K562 (cell line): ENCODE results near the gene TMEM11. TPM values are rescaled to one million over a fixed set of nuclear protein-coding genes. Genes with fewer than 3 reads are reported as not detected.

Experiments
- GABPB1 ChIP-seq: sonication (generic); formaldehyde crosslinking; IDR thresholded peaks from 2 replicates; pipeline ENCODE4 v1.8.0; 2022; ENCODE audit warnings: mild to moderate bottlenecking, missing genetic modification reagents
- L3MBTL2 ChIP-seq: fragments of 450-650 bp; IDR thresholded peaks from 2 replicates; pipeline ENCODE4 v1.6.1; 2016; ENCODE audit warnings: mild to moderate bottlenecking, moderate library complexity
- TAF7 ChIP-seq: fragments of 450-650 bp; IDR thresholded peaks from 2 replicates; pipeline ENCODE4 v1.6.1; 2016; ENCODE audit warnings: missing genetic modification characterization, missing compliant biosample characterization
- ZNF407 ChIP-seq: fragments of 450-650 bp; IDR thresholded peaks from 2 replicates; pipeline ENCODE4 v1.6.1; 2016; ENCODE audit warnings: low read depth
- polyA plus RNA-seq, 8 experiments: library from polyadenylated mRNA; depleted of rRNA in 4 of 8; stranded (reverse) in 5 of 8; unstranded in 3 of 8; fragments of >200 nt; fragmentation: Nextera tagmentation in 2 of 8; fragmentation: Illumina TruSeq in 1 of 8; extraction: Ambion mirVana in 2 of 8; extraction: Trizol in 1 of 8; gene quantifications; 2 replicates each; pipeline versions ENCODE4 v1.2.1 to v1.2.3, GENCODE V29; 2011 to 2014; ENCODE audit warnings: inconsistent platforms in 1 of 8, missing spikeins in 1 of 8
- total RNA-seq, 7 experiments: library from RNA; depleted of rRNA in 6 of 7; stranded (reverse); fragments of >200 nt in 6 of 7; fragmentation: Illumina TruSeq in 2 of 7; extraction: Trizol in 2 of 7; gene quantifications; 2 replicates each; pipeline versions ENCODE4 v1.2.1 to v1.2.3, GENCODE V29; 2011 to 2021; ENCODE audit warnings: low replicate concordance in 1 of 7
- TF ChIP-seq, protein P1 (sequence below): sonication (generic); formaldehyde crosslinking; IDR thresholded peaks from 2 replicates; pipeline ENCODE4 v1.9.0; 2022; ENCODE audit warnings: mild to moderate bottlenecking, missing genetic modification reagents

Gene TMEM11
- total and polyA plus RNA-seq, 9 of the 15 experiments (the other 6 are each of a cell fraction or from before 2014, with no cell fraction given) = 12.0 to 40.7 (median 30.0) TPM

DNA sequence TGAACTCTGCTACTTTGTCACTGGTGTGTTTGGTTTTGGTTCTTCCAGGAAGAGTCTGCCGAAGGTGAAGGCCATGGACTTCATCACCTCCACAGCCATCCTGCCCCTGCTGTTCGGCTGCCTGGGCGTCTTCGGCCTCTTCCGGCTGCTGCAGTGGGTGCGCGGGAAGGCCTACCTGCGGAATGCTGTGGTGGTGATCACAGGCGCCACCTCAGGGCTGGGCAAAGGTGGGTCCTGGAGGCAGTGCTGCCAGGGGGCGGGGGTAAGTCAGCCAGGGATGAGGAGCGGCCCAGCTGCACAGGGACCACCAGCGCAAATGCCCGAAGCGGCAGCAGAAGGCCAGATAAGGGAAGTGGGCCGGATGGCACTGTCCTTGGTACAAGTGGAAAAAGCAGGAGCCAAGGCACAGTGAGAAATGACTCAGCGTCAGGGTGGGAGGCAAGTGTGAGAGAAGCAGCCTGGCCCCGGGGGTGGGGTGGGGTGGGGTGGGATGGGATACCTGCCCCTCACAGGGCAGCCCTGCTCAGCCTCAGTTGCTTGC, 41.9 kb downstream of the TMEM11 start (continued):
- TF ChIP-seq ZNF407 = no peak
- no peak for TF ChIP-seq TAF7 (tag)
- no peak for TF ChIP-seq GABPB1
- TF ChIP-seq L3MBTL2 = no peak
- TF ChIP-seq, protein P1, sequence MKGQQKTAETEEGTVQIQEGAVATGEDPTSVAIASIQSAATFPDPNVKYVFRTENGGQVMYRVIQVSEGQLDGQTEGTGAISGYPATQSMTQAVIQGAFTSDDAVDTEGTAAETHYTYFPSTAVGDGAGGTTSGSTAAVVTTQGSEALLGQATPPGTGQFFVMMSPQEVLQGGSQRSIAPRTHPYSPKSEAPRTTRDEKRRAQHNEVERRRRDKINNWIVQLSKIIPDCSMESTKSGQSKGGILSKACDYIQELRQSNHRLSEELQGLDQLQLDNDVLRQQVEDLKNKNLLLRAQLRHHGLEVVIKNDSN (CRISPR knock-in tag) = no peak
- TF ChIP-seq, all 486 proteins: peak for 0
